DOHH2 (cell line): ENCODE measurements around the gene DAGLA.

Source experiments
- H3F3A ChIP-seq: fragments of 200-600 bp; sonication (generic), shearing (Covaris generic); 2 replicates; pipeline ENCODE4 v1.6.0; 2016; ENCODE audit warnings: antibody characterized with exemption, mild to moderate bottlenecking; ENCODE audit not compliant: control insufficient read depth, insufficient read depth
- H3K27ac ChIP-seq: fragments of 200-600 bp; sonication (generic); 2 replicates; pipeline ENCODE4 v1.5.1; 2014; ENCODE audit warnings: low read depth, mild to moderate bottlenecking, low read length, moderate library complexity
- H3K27me3 ChIP-seq: fragments of 200-600 bp; sonication (generic); 2 replicates; pipeline ENCODE4 v1.6.1; 2014; ENCODE audit warnings: mild to moderate bottlenecking, low read length, mixed read lengths; ENCODE audit not compliant: control insufficient read depth
- H3K36me3 ChIP-seq: fragments of 200-600 bp; sonication (generic); 2 replicates; pipeline ENCODE4 v1.6.1; 2014; ENCODE audit warnings: mild to moderate bottlenecking, low read length, moderate library complexity, mixed read lengths; ENCODE audit not compliant: control insufficient read depth
- H3K4me1 ChIP-seq: fragments of 200-600 bp; sonication (generic); 2 replicates; pipeline ENCODE4 v1.6.1; 2014; ENCODE audit warnings: mild to moderate bottlenecking, low read length, mixed read lengths; ENCODE audit not compliant: control insufficient read depth
- H3K4me2 ChIP-seq: fragments of 200-600 bp; sonication (generic); 2 replicates; pipeline ENCODE4 v1.6.0; 2014; ENCODE audit warnings: mild to moderate bottlenecking, low read length, moderate library complexity
- H3K4me3 ChIP-seq: fragments of 200-600 bp; sonication (generic); 2 replicates; pipeline ENCODE4 v1.5.1; 2014; ENCODE audit warnings: mild to moderate bottlenecking, low read length, mixed read lengths
- H3K79me2 ChIP-seq: fragments of 200-600 bp; sonication (generic); 2 replicates; pipeline ENCODE4 v1.6.1; 2014; ENCODE audit warnings: mild to moderate bottlenecking, low read length, mixed read lengths; ENCODE audit not compliant: control insufficient read depth
- H3K9me2 ChIP-seq: fragments of 200-600 bp; sonication (generic); replicated peaks from 2 replicates; pipeline ENCODE4 v1.6.1; 2014; ENCODE audit warnings: mild to moderate bottlenecking, low read length, mixed read lengths; ENCODE audit not compliant: control insufficient read depth
- H3K9me3 ChIP-seq: fragments of 200-600 bp; sonication (generic); 2 replicates; pipeline ENCODE4 v1.6.1; 2014; ENCODE audit warnings: antibody characterized with exemption, low read length, mixed read lengths; ENCODE audit not compliant: control insufficient read depth, insufficient read depth
- H4K20me1 ChIP-seq: fragments of 200-600 bp; sonication (generic); 2 replicates; pipeline ENCODE4 v1.6.0; 2014; ENCODE audit warnings: low read depth, mild to moderate bottlenecking, antibody characterized with exemption, low read length, moderate library complexity; ENCODE audit not compliant: control insufficient read depth, insufficient read depth
- CTCF ChIP-seq: fragments of 200-600 bp; sonication (generic); IDR thresholded peaks from one replicate; pipeline ENCODE4 v1.5.1; 2014; ENCODE audit warnings: antibody characterized with exemption, mild to moderate bottlenecking, low read depth, low read length; ENCODE audit not compliant: poor library complexity, severe bottlenecking
- EZH2phosphoT487 ChIP-seq: fragments of 200-600 bp; sonication (generic); IDR thresholded peaks from 2 replicates; pipeline ENCODE4 v1.6.1; 2017; ENCODE audit warnings: borderline replicate concordance, mild to moderate bottlenecking, antibody characterized with exemption, low read length, moderate library complexity, mixed read lengths

The DAGLA gene

GRCh38 chr11:61793829-61794204, 113.6 kb downstream of the DAGLA start:
- Histone ChIP-seq H3K79me2 (peaks cover 95% of the 10 kb centered on the region), H3K4me3 (peak overlapping the region; percentile 92), H3K4me1 (peaks cover 44% of the 10 kb centered on the region), H3K36me3 (peaks cover 78% of the 10 kb centered on the region), H3K27ac (peak overlapping the region; percentile 71), H3F3A (peaks cover 11% of the 10 kb centered on the region), H3K9me2 (no peaks in the 10 kb centered on the region), H3K27me3 (no peaks in the 10 kb centered on the region), H3K4me2 (peak overlapping the region; percentile 74), H3K9me3 (no peaks in the 10 kb centered on the region), H4K20me1 (peaks cover 26% of the 10 kb centered on the region)
- TF ChIP-seq EZH2phosphoT487 = no peak
- no peak for TF ChIP-seq CTCF

DNA sequence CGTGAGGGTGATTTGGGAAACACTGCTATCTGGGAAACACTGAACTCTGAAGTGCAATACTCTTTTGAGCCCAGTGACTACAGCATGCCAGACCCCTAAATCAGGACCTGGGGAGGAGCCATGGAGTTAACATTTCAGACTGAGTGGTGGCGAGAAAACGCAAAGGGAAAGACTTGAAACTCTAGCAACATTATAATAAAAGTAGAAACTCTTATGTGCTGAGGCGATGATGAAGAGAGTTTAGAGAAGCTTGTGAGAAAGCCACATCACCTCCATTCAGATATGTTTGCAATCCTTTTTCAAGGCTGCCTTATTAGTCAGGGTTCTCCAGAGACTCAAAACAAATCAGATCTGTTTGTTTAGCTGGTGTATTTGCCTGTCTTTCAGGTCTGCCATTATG, 114.4 kb downstream of the DAGLA start:
- H3K27ac ChIP-seq = no peak overlapping the region
- H3K4me3 ChIP-seq = peak overlapping the region; percentile 92
- H3K9me3 ChIP-seq = no peaks in the 10 kb centered on the region
- peaks cover 44% of the 10 kb centered on the region for H3K4me1 ChIP-seq
- TF ChIP-seq EZH2phosphoT487 = no peak
- TF ChIP-seq CTCF = no peak
- no peaks in the 10 kb centered on the region for H3K9me2 ChIP-seq
- H3K27me3 ChIP-seq = no peaks in the 10 kb centered on the region
- H4K20me1 ChIP-seq = peaks cover 26% of the 10 kb centered on the region
- H3K36me3 ChIP-seq = peaks cover 76% of the 10 kb centered on the region
- H3K4me2 ChIP-seq = peak overlapping the region; percentile 74
- H3F3A ChIP-seq = peaks cover 11% of the 10 kb centered on the region
- H3K79me2 ChIP-seq = peaks cover 98% of the 10 kb centered on the region

DNA sequence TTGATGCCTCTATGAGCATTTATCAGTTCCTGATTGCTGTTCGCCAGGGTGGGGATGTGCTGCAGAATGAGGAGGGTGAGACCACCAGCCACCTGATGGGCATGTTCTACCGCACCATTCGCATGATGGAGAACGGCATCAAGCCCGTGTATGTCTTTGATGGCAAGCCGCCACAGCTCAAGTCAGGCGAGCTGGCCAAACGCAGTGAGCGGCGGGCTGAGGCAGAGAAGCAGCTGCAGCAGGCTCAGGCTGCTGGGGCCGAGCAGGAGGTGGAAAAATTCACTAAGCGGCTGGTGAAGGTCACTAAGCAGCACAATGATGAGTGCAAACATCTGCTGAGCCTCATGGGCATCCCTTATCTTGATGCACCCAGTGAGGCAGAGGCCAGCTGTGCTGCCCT, 115.3 kb downstream of the DAGLA start:
- Histone ChIP-seq H3K9me2 (no peaks in the 10 kb centered on the region), H3K27me3 (no peaks in the 10 kb centered on the region), H3K79me2 (peaks cover 98% of the 10 kb centered on the region), H4K20me1 (peaks cover 26% of the 10 kb centered on the region), H3K4me2 (peak overlapping the region; percentile 74; the same call in 1 of the 2 replicates), H3F3A (peaks cover 11% of the 10 kb centered on the region), H3K4me3 (no peak overlapping the region; the same call in 1 of the 2 replicates), H3K4me1 (peaks cover 44% of the 10 kb centered on the region), H3K27ac (no peak overlapping the region), H3K9me3 (no peaks in the 10 kb centered on the region), H3K36me3 (peaks cover 76% of the 10 kb centered on the region)
- TF ChIP-seq CTCF (no peak), EZH2phosphoT487 (no peak)

DNA sequence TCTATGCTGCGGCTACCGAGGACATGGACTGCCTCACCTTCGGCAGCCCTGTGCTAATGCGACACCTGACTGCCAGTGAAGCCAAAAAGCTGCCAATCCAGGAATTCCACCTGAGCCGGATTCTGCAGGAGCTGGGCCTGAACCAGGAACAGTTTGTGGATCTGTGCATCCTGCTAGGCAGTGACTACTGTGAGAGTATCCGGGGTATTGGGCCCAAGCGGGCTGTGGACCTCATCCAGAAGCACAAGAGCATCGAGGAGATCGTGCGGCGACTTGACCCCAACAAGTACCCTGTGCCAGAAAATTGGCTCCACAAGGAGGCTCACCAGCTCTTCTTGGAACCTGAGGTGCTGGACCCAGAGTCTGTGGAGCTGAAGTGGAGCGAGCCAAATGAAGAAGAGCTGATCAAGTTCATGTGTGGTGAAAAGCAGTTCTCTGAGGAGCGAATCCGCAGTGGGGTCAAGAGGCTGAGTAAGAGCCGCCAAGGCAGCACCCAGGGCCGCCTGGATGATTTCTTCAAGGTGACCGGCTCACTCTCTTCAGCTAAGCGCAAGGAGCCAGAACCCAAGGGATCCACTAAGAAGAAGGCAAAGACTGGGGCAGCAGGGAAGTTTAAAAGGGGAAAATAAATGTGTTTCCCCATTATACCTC, 115.8 kb downstream of the DAGLA start:
- no peak overlapping the region for H3K27ac ChIP-seq
- H3K9me3 ChIP-seq = no peaks in the 10 kb centered on the region
- peaks cover 26% of the 10 kb centered on the region for H4K20me1 ChIP-seq
- peaks cover 16% of the 10 kb centered on the region for H3F3A ChIP-seq
- no peak overlapping the region for H3K4me2 ChIP-seq
- no peaks in the 10 kb centered on the region for H3K9me2 ChIP-seq
- TF ChIP-seq EZH2phosphoT487 = no peak
- no peak for TF ChIP-seq CTCF
- peaks cover 96% of the 10 kb centered on the region for H3K79me2 ChIP-seq
- no peaks in the 10 kb centered on the region for H3K27me3 ChIP-seq
- no peak overlapping the region for H3K4me3 ChIP-seq
- H3K4me1 ChIP-seq = peaks cover 44% of the 10 kb centered on the region
- peaks cover 77% of the 10 kb centered on the region for H3K36me3 ChIP-seq
